ENCODE results near the gene FAM174C.

The FAM174C gene

DNA sequence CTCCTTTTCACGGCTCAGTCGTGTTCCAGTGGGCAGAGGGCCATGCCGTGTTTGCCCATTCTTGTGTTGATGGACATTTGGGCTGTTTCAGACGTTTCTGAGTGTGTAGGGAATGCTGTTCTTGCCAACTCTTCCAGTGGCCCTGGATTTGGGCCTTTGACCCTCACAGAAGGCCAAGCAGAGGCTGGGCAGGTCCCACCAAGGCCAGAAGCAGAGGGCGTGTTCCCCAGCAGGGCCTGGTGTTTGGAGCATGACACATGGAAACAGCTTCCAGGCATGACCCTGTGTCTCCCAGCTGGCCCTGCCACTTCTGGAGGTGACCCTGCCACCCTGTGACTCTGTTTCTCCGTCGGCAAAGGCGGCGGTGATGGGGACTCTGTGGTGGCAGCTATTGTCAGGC, 46.2 kb downstream of the FAM174C start:
- no peak for DNase-seq

GRCh38 chr19:1322198-1322981, 47.1 kb downstream of the FAM174C start:
- no peak for DNase-seq

DNA sequence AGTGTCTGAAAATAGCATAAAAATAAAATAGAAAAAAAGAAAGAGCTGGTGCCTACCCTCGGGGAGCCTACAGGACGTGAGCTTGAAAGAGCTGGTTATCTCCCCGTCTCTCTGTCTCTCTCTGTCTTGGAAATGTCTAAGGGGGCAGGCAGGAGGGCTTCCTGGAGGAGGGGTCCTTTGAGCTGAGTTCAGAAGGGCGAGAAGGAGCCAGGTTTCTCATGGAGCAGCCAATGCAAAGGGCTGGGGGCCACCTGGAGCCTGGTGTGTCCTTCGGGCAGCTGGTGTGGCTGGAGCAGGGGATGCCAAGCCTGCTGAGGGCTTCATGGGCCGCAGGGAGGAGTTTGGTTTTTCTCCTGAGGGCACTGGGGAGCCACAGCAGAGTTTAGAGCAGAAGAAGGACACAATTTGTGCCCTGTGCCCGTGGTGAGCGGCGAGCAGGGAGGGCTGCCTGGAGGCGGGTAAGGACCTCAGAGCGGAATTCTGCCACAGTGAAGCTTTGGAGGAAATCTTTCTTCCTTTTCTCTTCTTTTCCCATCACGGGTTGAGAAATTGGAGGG, 49.0 kb downstream of the FAM174C start:
- DNase-seq, result no peak

- DNase-seq, result peak; percentile 70
These were observed 49.7 kb downstream of the FAM174C start for GRCh38 chr19:1324806-1325567.

DNA sequence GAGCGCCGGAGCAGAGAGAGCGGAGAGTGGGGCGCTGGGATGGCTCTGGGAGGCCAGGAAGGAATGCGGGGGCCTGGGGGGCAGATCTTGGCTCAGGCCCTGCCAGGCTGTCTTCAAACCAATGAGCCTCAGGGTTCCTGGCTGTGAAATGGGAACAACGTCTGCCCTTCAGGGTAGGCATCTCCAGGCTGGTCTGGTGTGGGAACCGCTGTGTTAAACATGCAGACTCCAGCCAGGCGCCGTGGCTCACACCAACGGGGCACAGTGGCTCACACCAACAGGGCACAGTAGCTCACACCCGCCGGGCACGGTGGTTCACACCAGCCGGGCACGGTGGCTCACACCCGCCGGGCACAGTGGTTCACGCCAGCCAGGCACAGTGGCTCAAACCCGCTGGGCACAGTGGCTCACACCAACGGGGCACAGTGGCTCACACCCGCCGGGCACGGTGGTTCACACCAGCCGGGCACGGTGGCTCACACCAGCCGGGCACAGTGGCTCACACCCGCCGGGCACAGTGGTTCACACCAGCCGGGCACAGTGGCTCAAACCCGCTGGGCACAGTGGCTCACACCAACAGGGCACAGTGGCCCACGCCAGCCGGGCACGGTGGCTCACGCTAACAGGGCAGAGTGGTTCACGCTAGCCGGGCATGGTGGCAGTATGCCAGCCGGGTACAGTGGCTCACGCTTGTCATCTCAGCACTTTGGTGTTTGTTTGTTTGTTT, 50.4 kb downstream of the FAM174C start:
- no peak for DNase-seq

GRCh38 chr19:1327125-1327524, 51.8 kb downstream of the FAM174C start:
- no peak for DNase-seq
